Stimulated activated naive CD4-positive, alpha-beta T cell treated with Interleukin-2 at 50 U/mL for 16 hours (primary cell): ENCODE results near the gene PMP22.

Experiments used
- DNase-seq: peaks from one replicate; lab custom pipeline; 2025; lab: John Stamatoyannopoulos, UW

The PMP22 gene

DNA sequence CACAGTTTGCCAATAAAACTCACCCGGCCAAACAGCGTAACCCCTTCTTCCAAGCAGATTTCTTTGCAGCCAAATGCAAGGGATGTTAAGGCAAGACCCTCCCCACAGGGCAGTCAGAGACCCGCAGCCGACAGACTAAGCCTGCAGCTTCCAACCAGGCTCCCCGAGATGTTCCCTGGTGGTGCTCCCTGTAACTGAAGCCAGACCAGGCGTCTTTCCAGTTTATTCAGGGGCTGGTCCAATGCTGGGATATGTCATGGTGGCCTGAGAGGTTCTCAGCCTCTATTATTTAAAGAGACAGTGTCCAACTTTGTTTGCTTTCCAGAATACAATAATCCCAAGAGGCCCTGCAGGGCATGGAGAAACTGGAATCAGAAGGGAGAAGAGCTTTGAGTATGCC is at the start of gene PMP22:
PMP22 (minus strand) TSS at position 196 of the 400 bp plus-strand sequence. CDS start 4,599 bp downstream, outside the sequence.
- no peak for DNase-seq

DNA sequence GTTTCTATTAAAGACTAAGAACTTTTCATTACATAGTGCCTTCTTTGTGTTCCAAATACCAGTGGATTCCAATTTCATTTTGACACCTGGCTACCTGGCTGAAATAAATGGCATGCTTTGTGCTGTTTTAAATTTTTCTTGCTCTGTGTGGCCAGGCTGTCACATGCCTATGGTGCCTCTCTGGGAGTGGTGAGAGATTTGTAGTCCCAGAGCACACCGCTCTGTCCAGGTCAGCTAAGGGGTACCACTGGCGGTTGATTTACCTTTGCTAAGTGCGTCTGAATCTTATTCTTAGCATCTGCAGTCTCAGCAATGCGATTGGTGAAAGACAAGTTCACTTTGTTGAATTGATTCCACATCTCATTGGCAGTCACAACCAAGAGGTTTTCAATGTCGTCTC is 46.9 kb upstream of the PMP22 start:
- DNase-seq: no peak

DNA sequence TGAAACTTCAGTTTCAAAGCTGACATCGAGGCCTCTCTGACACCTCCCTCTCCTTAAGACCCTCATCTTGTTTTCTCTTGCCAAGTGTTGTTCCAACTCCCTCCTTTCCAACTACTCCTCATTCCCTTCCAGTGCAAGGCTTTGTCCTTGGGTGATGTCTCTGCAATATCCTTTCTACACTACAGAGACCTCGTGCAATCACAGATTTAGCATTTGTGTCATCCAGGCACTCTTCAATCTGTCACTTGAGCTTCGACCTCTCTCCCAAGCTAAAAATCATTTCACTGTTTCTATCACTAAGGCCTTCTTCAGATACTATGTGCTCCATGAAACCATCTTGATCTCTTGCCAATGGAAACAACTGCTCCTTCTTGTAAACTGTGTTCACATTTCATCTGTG is 44.7 kb upstream of the PMP22 start:
- no peak for DNase-seq

DNA sequence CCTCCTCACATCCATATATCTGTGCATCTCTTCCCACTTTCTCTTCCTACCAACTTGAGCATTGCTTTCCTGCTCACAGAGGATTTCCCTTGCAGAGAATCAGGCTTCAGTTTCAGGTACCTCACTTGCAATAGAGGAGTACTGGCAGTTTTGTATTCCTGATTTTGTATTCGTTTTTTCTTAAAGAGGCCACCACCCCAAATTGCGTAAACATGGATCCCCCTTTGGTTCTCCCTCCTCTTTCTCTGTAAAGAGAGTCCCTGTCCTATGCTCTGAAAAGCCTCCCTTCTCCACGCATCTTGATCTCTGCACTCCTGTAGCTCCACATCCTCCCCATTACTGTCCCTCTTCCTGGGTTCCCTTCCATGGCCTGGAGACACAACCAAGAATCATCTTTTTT is 44.1 kb upstream of the PMP22 start:
- no peak for DNase-seq

DNA sequence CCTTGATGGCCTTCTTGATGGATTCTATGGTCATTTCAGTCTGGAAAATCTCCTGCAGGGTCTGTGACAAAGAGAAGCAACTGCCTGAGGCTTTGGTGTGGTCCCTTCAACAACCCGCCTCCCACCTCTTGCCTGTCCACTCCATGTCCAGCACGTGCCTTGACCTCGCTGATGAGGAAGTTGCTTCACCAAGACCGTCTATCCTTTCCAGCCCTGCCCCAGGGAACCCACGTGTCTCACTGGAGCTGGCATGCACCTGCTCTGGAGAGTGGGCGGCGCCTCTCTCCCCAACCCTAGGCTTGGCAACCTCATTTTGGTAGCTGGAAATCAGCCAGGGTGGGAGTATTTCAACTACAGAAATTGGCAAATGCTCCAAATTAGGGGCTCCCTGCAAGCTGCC is 43.6 kb upstream of the PMP22 start:
- DNase-seq: no peak

DNA sequence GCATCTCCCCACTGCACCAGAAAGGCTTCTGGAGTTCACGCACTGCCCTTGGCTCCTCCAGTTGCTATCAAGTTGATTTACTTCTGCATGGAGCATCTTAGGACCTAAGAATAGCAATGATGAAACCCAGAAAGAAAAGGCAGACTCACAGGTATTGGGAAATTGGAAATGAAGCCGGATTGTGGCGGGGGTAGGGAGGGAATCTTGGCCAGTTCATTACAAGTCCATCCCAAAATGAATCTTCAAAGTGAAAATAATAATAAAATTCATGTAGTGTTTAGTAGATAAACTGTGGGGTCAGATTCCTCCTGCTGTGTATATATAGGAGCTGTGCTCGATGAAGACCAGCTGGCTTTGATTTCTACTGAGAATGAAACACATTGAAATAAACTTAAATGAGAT is 42.6 kb upstream of the PMP22 start:
- DNase-seq: no peak

DNA sequence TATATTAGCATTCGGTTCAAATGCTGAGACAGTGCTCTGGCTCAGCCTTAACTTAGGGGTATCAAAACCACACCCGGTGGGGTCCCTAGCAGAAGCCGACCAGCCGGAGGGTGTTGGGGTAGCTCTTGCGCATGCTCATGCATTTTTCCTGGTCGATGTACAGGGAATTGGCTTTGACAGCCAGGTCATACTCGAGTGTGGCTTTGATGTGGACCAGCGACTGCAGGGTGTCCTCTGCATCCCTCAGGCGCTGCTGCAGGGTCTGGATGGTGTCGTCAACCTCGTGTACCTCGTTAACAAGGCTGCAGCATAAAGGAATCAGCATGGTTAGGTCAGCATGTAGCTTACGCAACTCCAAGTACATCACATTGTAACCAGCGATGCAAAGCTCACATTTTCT is 38.7 kb upstream of the PMP22 start:
- DNase-seq: no peak

DNA sequence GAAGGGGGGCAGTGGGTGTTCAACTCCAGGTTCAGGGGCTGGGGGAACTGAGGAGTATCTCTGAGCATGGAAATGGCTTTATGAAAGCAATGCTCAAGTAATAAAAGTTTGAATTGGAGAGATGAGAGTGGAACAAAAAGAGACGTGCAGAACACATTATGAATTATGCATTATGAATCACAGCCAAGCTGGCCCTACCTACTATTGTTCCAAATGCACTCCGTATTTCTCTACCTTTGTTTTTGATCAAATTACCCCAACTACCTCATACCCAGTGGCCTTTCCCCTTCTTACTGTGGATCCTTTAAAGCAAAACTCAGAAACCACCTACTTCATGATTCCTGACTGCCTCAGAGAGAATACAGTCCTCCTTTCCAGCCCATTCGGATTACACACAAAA is 38.1 kb upstream of the PMP22 start:
- no peak for DNase-seq

DNA sequence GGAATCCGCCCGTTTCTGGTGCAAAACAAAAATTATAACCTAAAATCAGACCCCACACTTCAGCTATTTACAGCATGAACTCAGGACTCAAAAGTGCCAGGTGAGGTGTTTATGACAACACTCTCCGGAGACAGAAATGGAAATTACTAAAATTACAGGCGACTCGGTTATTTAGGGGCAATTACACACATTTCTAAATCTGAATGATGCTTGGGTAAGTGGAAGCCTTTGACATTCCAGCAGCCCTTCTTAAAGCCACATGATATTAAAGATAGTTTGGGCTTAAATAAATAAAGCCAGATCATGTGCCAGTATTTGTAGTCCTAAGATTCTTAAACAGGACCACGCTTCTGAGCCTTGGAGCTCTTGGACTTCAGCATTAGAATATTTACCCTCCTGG is 36.7 kb upstream of the PMP22 start:
- no peak for DNase-seq

DNA sequence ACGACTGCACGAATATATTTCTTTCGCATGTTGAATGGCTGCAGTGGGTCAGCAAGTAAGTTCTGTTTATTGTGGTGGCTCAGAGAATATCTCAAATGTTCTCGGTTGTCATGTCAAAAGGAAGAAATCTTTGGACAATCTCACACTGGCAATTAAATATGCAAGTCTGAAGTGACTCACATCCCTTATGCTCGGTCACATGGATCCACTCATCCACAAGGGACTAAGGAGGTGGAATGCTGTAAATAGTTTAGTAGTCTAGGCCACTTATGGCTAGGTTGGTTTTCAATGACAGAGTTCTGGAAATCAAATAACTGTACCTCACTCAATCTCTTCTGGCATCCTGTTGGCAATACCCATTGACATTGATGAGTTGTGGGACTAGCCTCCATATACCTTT is 33.0 kb upstream of the PMP22 start:
- no peak for DNase-seq

DNA sequence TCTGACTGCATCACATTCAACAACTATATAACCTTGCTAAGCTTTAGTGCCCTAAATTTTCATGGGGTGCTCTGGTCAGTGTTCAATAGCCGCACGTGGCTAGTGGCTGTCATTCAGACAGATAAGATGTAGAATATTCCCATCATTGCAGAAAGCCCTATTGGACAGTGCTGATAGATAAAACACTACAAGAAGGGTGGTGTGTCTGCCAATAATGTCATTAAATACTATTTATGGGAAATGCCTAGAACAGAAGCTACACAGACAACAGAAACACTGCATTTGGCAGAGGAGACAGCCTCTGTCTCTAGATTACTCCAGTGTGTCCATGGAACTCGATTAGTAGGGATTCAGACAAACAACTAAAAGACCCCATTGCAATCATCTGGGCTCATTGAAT is 28.4 kb upstream of the PMP22 start:
- no peak for DNase-seq

DNA sequence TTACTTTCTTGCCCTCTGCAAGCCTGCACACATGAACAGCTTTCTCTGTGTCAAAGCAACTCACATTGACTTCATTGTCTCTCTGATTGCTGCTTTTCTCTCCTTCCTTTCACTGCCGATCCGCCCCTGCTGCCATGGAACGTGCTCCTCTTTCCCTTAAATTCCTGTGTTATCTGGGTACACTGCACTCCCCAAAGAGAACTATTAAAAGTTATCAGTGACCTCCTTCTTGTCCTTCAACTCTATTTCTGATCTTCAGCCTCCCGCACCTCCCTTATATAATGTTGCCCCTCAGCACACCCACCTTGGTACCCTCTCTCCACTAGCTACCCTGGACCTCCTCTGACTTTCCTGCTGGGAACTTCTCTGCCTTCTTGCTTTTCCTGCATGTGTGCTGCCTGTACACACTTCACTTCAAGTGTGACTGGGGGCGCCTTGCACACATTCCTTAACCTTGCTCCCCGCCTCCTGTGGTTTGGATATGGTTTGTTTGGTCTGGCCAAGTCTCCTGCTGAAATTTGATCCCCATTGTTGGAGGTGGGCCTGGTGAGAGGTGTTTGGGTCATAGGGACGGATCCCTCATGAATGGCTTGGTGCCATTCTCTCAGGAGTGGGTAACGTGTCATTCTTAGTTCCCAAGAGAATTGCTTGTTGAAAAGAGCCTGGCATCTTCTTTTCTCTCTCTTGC is 26.7 kb upstream of the PMP22 start:
- DNase-seq: no peak

DNA sequence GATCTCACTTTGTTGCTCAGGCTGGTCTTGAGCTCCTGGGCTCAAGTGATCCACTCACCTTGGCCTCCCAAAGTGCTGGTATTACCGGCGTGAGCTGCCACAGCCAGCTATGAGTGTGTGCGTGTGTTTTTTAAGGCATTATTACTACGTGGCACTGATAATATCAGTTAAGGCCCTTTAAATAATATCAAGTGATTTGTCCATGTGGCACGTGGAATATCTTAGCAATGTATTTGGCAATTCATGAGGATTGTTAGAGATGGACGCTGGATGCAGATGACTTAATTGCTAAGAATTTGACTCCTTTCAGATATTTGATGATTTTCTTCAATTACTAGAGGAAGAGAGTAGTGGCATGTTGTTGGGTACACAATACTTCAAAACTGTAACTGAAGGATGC is 25.5 kb upstream of the PMP22 start:
- DNase-seq: no peak

DNA sequence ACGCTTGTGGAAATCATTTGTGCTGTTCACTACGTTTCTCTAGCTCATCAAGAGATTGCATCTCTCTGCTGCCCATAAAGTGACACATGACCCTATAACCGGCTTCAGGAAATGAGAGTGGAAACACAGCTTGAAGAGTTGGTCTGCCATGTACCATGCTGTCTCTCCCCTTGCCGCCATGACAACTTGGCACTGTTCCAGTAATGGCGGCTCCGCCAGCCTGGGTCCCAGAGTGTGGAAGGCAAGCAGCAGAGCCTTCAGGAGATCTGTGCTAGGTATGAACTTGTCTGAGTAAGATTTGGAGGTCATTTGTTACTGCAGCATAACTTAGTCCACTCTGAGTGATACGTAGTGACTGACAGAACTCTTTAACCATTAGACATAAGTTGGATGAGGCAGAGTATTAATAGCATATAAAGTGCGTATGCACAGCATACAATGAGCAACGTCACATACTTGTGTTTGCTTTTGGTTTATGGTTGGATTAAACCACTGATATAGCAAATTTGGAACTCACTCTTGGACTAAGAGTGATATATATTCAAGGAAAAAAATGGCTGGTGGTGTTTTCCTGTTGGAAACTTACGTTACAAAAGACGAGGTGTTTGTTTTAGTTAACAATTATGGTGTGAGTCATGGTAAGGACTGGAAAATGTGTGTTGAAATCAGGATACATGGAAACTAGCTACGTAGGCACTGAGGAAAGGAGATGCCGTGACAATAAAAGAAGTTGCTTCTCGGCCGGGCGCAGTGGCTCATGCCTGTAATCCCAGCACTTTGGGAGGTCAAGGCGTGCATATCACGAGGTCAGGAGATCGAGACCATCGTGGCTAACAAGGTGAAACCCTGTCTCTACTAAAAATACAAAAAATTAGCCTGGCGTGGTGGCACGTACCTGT is 24.4 kb upstream of the PMP22 start:
- no peak for DNase-seq

DNA sequence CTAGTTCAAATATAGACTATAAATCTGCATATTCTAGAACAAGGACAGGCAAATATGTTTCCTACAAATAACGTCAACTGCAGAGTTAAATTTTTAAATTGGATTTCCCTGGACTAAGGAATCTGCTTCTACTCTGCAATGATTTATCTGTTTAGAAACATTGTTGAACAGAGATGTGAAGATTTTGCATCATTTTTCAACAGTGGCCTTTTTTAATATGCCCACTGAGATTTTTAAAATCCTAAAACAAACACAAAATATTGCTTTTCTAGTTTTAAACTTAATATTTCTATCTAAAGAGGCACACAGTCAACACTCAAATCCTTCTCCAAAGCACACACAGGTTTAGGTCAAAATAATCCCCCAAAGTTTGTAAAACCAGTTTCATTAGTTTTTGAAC is 23.7 kb upstream of the PMP22 start:
- DNase-seq: no peak

DNA sequence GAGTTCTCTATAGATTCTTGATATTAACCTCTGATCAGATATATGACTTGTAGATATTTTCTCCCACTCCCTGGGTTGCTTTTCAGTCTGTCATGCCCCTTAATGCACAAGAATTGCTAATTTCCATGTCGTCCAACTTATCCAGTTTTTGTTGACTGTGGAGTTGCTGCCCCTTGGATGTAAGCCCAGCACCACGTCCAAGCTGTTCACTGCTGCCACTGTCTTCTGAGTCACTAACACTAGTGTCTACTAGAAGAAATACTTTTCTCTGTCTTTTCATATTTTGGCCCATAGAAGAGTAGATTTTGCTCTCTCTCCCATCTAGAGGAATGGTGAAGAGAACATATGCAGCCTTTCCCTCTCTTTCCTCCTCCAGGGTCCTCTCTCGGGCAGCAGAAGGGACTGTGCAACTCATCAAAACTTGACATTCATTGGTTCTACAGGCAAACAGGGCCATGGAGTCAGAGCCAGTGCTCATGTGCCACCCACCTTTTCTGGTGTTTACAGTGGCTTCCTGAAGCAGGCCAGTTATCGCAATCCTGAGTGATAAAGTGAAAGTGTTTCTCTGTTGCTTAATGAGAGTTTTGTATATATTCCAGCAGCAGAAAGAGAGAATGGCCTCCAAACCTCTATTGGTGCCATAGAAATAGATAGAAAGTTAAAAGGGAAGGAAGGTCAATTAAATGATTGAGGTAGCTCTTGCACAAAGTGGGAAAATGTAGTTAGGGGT is 22.6 kb upstream of the PMP22 start:
- DNase-seq: no peak

DNA sequence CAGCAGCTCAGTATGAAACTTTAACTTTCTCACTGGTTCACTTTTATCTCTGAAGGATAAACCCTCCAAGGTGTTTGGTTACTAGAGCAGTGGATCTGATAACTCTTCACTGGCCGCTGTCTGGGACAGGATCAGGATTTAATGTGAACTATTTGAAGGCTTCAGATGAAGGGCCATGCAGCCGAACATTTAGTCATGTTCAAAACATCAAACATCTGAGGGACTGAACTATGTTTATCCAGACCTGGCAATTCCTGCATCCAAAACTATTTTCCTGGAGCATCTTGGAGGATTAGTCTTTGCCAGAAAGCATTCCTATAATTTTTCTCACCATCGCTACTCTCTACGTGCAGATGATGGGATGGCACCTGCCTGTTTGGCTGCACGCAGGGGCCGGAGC is 20.3 kb upstream of the PMP22 start:
- DNase-seq: no peak

DNA sequence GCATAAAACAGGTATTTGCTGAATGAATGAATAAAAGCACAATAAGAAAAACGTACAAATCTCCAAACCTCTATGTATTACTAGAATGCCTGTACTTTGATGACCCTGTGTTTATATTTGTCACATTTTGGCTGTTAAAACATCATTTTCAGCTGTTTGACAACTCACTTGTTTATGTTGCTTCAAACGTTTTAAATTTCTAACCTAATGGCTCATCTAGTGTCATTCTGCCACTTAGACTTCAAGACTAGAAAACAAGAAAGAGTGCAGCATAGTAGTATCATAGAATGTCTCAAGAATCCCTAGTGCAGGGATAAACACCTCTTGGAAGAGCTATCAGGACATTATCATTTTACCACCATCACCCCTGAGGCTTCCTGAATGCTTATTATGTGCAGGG is 19.4 kb upstream of the PMP22 start:
- DNase-seq: no peak

DNA sequence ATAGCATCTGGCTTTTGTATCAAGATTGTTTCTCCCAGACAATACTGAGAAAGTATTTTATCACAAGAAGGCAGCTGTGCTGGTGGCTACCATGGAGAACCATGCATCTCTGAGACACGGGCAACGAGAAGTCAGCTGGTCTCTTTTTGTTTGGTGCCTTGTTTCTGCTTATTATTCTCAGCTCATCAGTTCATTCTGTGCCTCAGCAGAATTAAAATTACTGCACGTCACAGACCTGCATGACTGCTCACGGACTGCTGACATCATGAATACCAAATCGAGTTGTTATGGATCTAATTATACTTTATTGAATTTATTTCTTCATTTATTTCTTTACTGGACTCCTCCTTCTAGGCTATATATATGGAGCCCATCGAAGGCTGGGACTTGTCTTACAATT is 19.0 kb upstream of the PMP22 start:
- no peak for DNase-seq

DNA sequence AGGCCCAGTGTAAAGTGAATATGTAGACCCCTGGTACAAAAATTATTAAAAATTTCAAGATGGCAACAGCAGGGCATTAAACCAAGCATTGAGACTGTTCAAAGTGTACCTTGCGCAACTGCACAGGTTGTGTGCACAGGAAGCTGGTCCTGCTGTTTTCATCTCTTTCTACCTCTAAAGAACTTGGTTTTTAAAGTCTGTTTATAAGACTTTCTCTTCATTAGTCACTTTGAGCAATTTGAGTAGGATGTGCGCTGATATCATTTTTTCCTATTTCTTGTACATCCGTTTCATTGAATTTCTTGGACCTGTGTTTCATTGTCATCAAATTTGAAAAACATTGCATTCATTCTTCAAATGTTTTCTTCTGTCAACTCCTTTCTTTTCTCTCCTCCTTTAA is 16.8 kb upstream of the PMP22 start:
- no peak for DNase-seq

DNA sequence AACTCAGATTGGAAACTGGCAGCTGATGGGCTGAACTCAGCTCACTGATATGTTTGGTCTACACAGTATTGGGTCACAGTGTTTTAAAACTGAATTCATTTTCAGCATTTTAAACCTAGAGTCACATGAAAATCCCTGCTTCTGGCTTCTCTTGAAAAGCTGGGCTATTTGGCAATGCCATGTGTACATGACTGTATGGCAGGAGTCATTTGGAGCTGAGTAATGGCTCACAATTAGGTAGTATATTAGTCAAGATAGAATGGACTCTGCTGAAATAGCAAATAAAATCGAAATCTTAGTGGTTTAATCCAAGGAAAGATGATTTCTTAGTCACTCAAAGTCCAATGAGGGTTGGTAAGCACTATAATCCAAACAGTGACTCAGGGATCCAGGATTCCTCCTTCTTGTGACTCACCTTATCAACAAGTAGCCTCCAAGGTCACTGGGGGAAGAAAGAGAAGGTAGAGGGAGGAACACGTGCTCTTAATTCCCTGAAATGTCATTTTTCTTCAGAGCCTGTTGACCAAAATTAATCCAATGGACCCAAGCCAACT is 13.9 kb upstream of the PMP22 start:
- DNase-seq: no peak

DNA sequence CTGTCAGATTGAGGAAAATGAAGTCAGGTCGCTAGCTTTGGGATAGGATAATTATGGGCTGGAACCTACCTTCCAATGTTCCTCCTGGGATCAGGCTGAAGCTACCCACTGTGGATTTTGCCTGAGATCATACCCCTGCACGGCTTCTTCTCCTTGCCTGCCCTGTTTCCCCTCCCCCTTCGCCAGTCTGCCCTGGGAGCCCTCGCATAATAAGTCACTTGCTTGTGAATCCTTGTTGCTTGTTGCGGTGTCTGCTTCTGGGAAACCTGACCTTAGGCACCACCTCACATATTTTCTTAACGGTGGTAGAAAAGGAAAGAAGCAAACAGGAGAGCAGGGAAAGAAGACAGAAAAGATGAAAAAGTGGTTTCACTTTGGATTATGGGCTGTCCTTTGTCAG is 13.3 kb upstream of the PMP22 start:
- DNase-seq: no peak

DNA sequence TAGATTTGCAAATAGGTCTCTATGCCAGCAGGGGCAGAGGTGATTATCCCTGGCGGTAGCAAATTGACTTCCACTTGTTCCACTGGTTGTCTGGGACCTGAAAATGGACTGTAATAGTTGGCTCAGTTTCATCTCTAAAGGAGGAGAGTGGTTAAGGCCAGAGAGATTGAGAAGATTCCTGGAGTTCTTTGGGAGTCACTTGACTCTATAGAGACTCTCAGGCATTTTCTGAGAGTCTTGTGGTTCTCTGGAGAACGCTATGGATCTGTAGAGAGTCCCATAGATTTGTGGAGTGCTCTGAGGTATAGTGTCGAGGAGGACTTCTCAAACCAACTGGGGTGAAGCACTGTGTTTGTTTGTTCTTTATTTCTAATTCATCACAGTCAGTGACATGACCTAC is 8.9 kb upstream of the PMP22 start:
- DNase-seq: no peak
